HEK293T (cell line): ENCODE measurements around the gene SAMD8.

Experiments used
- CTCF ChIA-PET: fragments of 350-600 bp; formaldehyde crosslinking; extraction: SDS; loops from one replicate; lab custom pipeline; 2021; ENCODE audit warnings: antibody characterized with exemption, inconsistent platforms; lab: Yijun Ruan, JAX
- POLR2A ChIA-PET: fragments of 350-600 bp; formaldehyde crosslinking; extraction: SDS; loops from one replicate; lab custom pipeline; 2020; ENCODE audit warnings: antibody characterized with exemption, inconsistent platforms; lab: Yijun Ruan, JAX
- DNase-seq: peaks from one replicate; pipeline ENCODE4 v3.0.0; 2012; ENCODE audit warnings: mixed read lengths; ENCODE audit errors: extremely low spot score
- ARNT ChIP-seq: fragments of 450-650 bp; IDR thresholded peaks from 2 replicates; pipeline ENCODE4 v1.6.1; 2017; ENCODE audit warnings: mild to moderate bottlenecking
- BHLHE40 ChIP-seq: fragments of 450-650 bp; IDR thresholded peaks from 2 replicates; pipeline ENCODE4 v1.6.1; 2016; ENCODE audit warnings: mild to moderate bottlenecking, moderate library complexity, borderline replicate concordance
- CTBP1 ChIP-seq: fragments of 450-650 bp; IDR thresholded peaks from 2 replicates; pipeline ENCODE4 v1.6.1; 2016; ENCODE audit warnings: borderline replicate concordance
- ELF4 ChIP-seq: fragments of 450-650 bp; IDR thresholded peaks from 2 replicates; pipeline ENCODE4 v1.6.1; 2017; ENCODE audit warnings: antibody characterized with exemption
- FOXA1 ChIP-seq: fragments of 450-650 bp; IDR thresholded peaks from 2 replicates; pipeline ENCODE4 v1.6.1; 2016; ENCODE audit warnings: mild to moderate bottlenecking
- FOXK2 ChIP-seq: fragments of 450-650 bp; IDR thresholded peaks from 2 replicates; pipeline ENCODE4 v1.6.1; 2016; ENCODE audit warnings: mild to moderate bottlenecking
- FOXM1 ChIP-seq: fragments of 450-650 bp; IDR thresholded peaks from 2 replicates; pipeline ENCODE4 v1.6.1; 2017; ENCODE audit warnings: mild to moderate bottlenecking, borderline replicate concordance
- HDGF ChIP-seq: fragments of 450-650 bp; IDR thresholded peaks from 2 replicates; pipeline ENCODE4 v1.6.1; 2017; ENCODE audit warnings: antibody characterized with exemption, borderline replicate concordance
- L3MBTL2 ChIP-seq: fragments of 450-650 bp; conservative IDR thresholded peaks from 2 replicates; pipeline ENCODE4 v1.6.1; 2016; ENCODE audit warnings: mild to moderate bottlenecking
- LEF1 ChIP-seq: fragments of 450-650 bp; IDR thresholded peaks from 2 replicates; pipeline ENCODE4 v1.6.1; 2017; ENCODE audit warnings: mild to moderate bottlenecking, borderline replicate concordance
- NFRKB ChIP-seq: fragments of 450-650 bp; IDR thresholded peaks from 2 replicates; pipeline ENCODE4 v1.6.1; 2016; ENCODE audit warnings: mild to moderate bottlenecking, moderate library complexity
- SP1 ChIP-seq: fragments of 450-650 bp; IDR thresholded peaks from 2 replicates; pipeline ENCODE4 v1.6.1; 2017
- SUZ12 ChIP-seq: fragments of 450-650 bp; IDR thresholded peaks from 2 replicates; pipeline ENCODE4 v1.6.1; 2016; ENCODE audit warnings: mild to moderate bottlenecking
- TARDBP ChIP-seq: fragments of 450-650 bp; IDR thresholded peaks from 2 replicates; pipeline ENCODE4 v1.6.1; 2016
- ZNF384 ChIP-seq: fragments of 450-650 bp; IDR thresholded peaks from 2 replicates; pipeline ENCODE4 v1.6.1; 2016
- TF ChIP-seq, protein P1 (sequence below): fragments of 450-650 bp; IDR thresholded peaks from 2 replicates; pipeline ENCODE4 v1.6.1; 2016

The SAMD8 gene

DNA sequence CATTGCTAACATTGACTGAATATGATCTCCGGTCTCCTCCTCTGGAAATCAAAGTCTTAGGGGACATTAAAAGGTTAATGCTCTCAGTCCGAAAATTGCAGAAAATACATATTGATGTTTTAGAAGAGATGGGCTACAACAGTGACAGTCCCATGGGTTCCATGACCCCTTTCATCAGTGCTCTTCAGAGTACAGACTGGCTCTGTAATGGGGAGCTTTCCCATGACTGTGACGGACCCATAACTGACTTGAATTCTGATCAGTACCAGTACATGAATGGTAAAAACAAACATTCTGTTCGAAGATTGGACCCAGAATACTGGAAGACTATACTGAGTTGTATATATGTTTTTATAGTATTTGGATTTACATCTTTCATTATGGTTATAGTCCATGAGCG lies 39.2 kb downstream of the SAMD8 start:
- no peak for TF ChIP-seq SUZ12
- no peak for TF ChIP-seq BHLHE40
- TF ChIP-seq, protein P1, sequence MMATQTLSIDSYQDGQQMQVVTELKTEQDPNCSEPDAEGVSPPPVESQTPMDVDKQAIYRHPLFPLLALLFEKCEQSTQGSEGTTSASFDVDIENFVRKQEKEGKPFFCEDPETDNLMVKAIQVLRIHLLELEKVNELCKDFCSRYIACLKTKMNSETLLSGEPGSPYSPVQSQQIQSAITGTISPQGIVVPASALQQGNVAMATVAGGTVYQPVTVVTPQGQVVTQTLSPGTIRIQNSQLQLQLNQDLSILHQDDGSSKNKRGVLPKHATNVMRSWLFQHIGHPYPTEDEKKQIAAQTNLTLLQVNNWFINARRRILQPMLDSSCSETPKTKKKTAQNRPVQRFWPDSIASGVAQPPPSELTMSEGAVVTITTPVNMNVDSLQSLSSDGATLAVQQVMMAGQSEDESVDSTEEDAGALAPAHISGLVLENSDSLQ, result no peak
- TF ChIP-seq FOXK2, result no peak
- TF ChIP-seq FOXA1, result no peak
- no peak for TF ChIP-seq ELF4
- CTCF ChIA-PET, result no interaction called here
- POLR2A ChIA-PET, result no interaction called here
- no peak for DNase-seq

DNA sequence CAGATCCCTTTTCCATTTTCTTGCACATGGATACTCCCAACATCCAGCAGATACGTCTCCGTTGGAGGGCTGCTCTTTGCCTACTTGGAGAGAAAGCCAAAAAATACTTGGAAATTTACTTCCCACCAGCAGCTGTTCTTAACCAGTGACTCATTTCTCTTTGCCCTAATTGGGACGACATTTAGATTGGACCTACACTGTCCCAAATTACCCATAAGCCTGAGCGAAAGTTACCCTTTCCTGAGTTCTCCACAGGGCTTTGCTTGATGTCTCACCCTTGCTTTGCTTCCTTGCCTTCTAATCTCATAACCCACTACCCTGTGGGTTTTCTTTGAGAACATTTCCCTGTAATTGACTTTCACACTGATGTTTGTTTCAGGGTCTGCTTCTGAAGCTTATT lies 48.1 kb downstream of the SAMD8 start:
- TF ChIP-seq LEF1, result no peak
- CTCF ChIA-PET, result no interaction called here
- POLR2A ChIA-PET, result no interaction called here
- no peak for DNase-seq

DNA sequence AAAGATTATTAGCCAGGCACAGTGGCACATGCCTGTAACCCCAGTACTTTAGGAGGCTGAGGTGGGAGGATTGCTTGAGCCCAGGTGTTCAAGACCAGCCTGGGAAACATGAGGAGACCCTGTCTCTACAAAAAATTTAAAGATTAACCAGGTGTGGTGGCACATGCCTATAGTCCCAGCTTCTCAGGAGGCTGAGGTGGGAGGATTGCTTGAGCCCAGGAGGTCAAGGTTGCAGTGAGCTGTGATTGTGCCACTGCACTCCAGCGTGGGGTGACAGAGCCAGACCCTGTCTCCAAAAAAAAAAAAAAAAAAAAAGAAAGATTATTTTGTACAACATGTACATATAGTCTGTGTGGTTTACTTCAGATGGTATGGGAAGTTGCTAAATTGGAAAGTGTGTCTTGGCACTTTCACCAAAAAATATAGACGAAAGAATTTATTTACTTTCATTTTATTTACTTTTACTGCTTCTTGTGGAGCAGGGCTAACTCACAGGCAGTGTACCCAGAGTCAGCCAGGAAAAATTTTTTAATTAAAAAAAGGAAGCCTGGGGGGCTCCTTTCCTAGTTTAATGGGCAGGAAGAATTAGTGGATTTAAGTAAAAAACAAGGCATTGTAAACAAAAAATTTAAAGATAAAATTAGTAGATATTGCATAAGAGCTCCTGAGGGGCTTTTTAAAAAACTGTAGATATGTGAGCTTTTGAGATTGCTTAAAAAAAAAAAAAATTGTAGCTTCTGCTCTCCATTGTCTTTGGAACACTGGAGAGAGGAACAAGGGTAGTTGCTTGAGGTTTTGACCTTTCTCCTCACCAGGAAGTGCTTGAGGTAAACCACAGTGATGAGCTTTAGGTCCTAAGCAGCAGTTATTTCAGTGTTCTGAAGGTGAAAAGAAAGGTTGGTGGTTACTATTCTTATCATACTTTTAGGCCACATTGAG lies 54.5 kb downstream of the SAMD8 start:
- POLR2A ChIA-PET, result no interaction called here
- DNase-seq, result no peak
- no peak for TF ChIP-seq FOXK2
- no peak for TF ChIP-seq LEF1
- TF ChIP-seq, protein P1, result no peak
- no peak for TF ChIP-seq SP1
- TF ChIP-seq SUZ12, result no peak
- no peak for TF ChIP-seq HDGF
- no peak for TF ChIP-seq ZNF384
- no peak for TF ChIP-seq FOXM1
- TF ChIP-seq CTBP1, result no peak
- no peak for TF ChIP-seq BHLHE40
- TF ChIP-seq ARNT, result no peak
- no peak for TF ChIP-seq TARDBP
- no peak for TF ChIP-seq NFRKB
- no peak for TF ChIP-seq L3MBTL2
- no peak for TF ChIP-seq ELF4
- no peak for TF ChIP-seq FOXA1
- CTCF ChIA-PET, result interaction anchor here (0.6 kb wide), 1 partner anchor 21 kb away, joined by 4 read pairs; no protein-coding TSS in a partner anchor

DNA sequence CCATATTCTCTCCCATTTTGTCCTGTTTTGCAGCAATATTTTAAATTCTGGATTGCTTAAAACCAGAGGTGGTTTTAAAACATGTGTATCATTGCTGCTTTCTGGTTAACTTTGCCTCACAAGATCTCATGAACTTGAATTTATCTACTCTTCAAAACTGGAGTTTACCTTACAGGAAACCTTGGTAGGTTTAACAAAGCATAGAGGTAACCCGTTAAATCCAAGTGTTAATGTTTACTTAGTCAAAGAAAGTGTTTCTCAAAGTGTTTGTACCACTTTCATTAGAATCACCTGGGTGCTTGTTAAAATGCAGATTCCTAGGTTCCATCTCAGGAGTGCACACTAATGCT lies 55.1 kb downstream of the SAMD8 start:
- POLR2A ChIA-PET, result no interaction called here
- TF ChIP-seq LEF1, result no peak
- TF ChIP-seq ZNF384, result no peak
- no peak for TF ChIP-seq FOXA1
- no peak for TF ChIP-seq FOXK2
- TF ChIP-seq NFRKB, result no peak
- no peak for TF ChIP-seq L3MBTL2
- no peak for TF ChIP-seq FOXM1
- TF ChIP-seq CTBP1, result no peak
- no peak for TF ChIP-seq TARDBP
- no peak for DNase-seq
- CTCF ChIA-PET, result interaction anchor here (0.6 kb wide), 1 partner anchor 21 kb away, joined by 4 read pairs; no protein-coding TSS in a partner anchor

DNA sequence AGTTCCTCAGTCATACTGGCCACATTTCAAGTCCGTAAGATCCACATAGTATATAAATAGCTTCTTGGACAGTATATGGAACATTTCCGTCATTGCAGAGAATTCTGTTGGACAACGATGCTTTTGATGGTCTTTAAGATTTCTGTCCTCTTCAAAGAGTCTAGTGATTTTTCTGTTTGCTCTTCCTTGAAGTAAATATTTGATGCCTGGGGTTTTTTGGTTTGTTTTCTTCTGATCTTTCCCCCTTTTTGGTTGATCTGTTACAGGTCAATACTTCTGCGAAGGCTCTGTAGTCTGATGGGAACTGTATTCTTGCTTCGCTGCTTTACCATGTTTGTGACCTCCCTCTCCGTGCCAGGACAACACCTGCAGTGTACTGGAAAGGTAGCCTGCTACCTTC lies 56.8 kb downstream of the SAMD8 start:
- CTCF ChIA-PET, result no interaction called here
- TF ChIP-seq, protein P1, result no peak
- TF ChIP-seq FOXM1, result no peak
- TF ChIP-seq ZNF384, result no peak
- no peak for TF ChIP-seq SP1
- no peak for DNase-seq
- POLR2A ChIA-PET, result no interaction called here

DNA sequence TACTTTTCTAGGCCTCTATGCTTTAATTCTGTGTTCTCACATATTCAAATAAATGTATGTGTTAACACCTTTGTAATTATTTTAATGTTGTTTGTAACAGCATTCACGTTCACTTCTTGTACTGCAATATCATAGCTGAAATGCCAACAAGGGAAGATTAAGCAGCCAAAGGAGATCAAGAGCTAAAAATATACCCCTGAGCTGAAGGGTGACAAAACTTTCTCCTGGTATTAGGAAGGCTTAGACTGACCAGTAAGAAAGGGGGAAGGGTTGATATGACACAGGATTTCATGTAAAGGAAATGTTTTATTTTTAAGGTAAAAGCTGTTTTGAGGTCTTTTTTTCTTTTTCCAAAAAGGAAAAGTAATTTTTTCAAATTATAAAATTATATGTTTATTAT lies 58.8 kb downstream of the SAMD8 start:
- ChIA-PET CTCF (interaction anchor here (1.0 kb wide), 1 partner anchor 65 kb away, joined by 3 read pairs; the partner anchor contains the start of gene COMTD1), POLR2A (no interaction called here)
- TF ChIP-seq SP1 (no peak), FOXK2 (no peak), ZNF384 (no peak), NFRKB (no peak), FOXM1 (no peak), TARDBP (no peak), ELF4 (no peak), BHLHE40 (no peak), SUZ12 (no peak), ARNT (no peak), FOXA1 (no peak), LEF1 (no peak), CTBP1 (no peak)
- TF ChIP-seq, protein P1, result no peak
- DNase-seq, result no peak
